Measurements from ENCODE around the gene TSPAN15.

DNA sequence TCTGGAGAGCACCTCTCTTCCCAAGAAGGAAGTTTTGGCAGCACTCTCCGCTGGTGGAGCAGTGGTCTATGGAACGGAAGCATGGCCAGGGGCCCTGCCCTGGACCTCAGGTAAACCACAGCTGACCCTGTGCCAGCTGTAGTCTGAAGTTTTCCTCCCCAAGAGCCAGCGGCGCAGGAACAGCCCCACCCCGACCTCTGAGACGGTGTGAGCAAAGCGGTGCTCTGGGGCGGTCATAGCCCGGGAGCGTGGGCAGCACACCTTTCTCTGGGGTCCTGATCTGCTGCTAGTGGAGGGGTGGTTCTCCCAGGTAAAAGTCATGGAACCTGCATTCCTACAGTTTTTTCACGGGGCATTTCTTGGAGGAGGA, 52.6 kb downstream of the TSPAN15 start:
- TF ChIP-seq, protein P1, sequence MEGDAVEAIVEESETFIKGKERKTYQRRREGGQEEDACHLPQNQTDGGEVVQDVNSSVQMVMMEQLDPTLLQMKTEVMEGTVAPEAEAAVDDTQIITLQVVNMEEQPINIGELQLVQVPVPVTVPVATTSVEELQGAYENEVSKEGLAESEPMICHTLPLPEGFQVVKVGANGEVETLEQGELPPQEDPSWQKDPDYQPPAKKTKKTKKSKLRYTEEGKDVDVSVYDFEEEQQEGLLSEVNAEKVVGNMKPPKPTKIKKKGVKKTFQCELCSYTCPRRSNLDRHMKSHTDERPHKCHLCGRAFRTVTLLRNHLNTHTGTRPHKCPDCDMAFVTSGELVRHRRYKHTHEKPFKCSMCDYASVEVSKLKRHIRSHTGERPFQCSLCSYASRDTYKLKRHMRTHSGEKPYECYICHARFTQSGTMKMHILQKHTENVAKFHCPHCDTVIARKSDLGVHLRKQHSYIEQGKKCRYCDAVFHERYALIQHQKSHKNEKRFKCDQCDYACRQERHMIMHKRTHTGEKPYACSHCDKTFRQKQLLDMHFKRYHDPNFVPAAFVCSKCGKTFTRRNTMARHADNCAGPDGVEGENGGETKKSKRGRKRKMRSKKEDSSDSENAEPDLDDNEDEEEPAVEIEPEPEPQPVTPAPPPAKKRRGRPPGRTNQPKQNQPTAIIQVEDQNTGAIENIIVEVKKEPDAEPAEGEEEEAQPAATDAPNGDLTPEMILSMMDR (conservative IDR thresholded peaks at IDR 0.05; ENCODE audit: low read depth in 2 of 2), result no peak
- TF ChIP-seq POLR2AphosphoS5 (IDR thresholded peaks at IDR 0.05; ENCODE audit: low read depth) (no peak), EZH2phosphoT487 (IDR thresholded peaks at IDR 0.05; ENCODE audit: unreplicated experiment) (no peak), CREB1 (CRISPR knock-in tag; IDR thresholded peaks at IDR 0.05; ENCODE audit: low read depth) (no peak), EZH2 (IDR thresholded peaks at IDR 0.05; ENCODE audit: low read depth, unreplicated experiment) (no peak)
- TF ChIP-seq, protein P2, sequence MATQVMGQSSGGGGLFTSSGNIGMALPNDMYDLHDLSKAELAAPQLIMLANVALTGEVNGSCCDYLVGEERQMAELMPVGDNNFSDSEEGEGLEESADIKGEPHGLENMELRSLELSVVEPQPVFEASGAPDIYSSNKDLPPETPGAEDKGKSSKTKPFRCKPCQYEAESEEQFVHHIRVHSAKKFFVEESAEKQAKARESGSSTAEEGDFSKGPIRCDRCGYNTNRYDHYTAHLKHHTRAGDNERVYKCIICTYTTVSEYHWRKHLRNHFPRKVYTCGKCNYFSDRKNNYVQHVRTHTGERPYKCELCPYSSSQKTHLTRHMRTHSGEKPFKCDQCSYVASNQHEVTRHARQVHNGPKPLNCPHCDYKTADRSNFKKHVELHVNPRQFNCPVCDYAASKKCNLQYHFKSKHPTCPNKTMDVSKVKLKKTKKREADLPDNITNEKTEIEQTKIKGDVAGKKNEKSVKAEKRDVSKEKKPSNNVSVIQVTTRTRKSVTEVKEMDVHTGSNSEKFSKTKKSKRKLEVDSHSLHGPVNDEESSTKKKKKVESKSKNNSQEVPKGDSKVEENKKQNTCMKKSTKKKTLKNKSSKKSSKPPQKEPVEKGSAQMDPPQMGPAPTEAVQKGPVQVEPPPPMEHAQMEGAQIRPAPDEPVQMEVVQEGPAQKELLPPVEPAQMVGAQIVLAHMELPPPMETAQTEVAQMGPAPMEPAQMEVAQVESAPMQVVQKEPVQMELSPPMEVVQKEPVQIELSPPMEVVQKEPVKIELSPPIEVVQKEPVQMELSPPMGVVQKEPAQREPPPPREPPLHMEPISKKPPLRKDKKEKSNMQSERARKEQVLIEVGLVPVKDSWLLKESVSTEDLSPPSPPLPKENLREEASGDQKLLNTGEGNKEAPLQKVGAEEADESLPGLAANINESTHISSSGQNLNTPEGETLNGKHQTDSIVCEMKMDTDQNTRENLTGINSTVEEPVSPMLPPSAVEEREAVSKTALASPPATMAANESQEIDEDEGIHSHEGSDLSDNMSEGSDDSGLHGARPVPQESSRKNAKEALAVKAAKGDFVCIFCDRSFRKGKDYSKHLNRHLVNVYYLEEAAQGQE (IDR thresholded peaks at IDR 0.05; ENCODE audit: unreplicated experiment), result no peak

Measured in GM23338 (cell line).